Measurements from ENCODE around the gene UNC13C. TPM values are rescaled to one million over a fixed set of nuclear protein-coding genes. Genes with fewer than 3 reads are reported as not detected.

The UNC13C gene
- total RNA-seq, 1 donor from 2014 or later, result not detected

GRCh38 chr15:53979051-53979788, 979 bp downstream of the UNC13C start:
- Mint-ChIP-seq H3K4me3 (no peak overlapping the region), H3K9me3 (no peaks in the 10 kb centered on the region), H3K27ac (no peak overlapping the region), H3K4me1 (no peaks in the 10 kb centered on the region), H3K36me3 (ENCODE audit: low read depth) (no peaks in the 10 kb centered on the region), H3K27me3 (peaks cover 13% of the 10 kb centered on the region)
- ATAC-seq (ENCODE audit: low read depth) (no peak), DNase-seq (no peak)
- ChIA-PET POLR2A (no interaction called here), CTCF (no interaction called here)
- intact Hi-C loops (cut with micrococcal nuclease), result no loop called here
- no peak for TF ChIP-seq CTCF (IDR thresholded peaks at IDR 0.05)

DNA sequence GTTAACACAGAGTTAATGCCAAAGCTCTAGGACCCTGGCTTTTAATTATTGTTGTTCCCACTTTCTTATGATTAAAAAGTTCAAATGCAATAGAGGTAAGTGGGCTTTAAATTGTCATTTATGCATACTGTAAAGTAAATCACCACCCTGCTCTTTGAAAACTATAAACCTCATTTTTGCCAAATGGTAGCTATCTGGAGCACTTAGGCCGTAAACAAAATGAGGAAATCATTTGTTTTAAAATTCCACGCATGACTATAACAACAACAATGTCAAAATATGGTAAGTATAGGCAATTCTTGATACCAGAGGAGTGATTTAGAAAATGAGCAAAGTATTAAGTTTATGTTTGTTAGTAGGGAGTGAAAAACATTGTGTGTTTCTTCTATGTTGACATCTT, 1.8 kb downstream of the UNC13C start:
- POLR2A ChIA-PET, result no interaction called here
- Mint-ChIP-seq H3K4me1 (no peaks in the 10 kb centered on the region), H3K27ac (no peak overlapping the region), H3K36me3 (ENCODE audit: low read depth) (no peaks in the 10 kb centered on the region), H3K4me3 (no peak overlapping the region), H3K9me3 (no peaks in the 10 kb centered on the region), H3K27me3 (peaks cover 13% of the 10 kb centered on the region)
- DNase-seq (no peak), ATAC-seq (ENCODE audit: low read depth) (no peak)
- TF ChIP-seq CTCF (IDR thresholded peaks at IDR 0.05), result no peak
- CTCF ChIA-PET, result no interaction called here
- intact Hi-C loops (cut with micrococcal nuclease), result no loop called here

DNA sequence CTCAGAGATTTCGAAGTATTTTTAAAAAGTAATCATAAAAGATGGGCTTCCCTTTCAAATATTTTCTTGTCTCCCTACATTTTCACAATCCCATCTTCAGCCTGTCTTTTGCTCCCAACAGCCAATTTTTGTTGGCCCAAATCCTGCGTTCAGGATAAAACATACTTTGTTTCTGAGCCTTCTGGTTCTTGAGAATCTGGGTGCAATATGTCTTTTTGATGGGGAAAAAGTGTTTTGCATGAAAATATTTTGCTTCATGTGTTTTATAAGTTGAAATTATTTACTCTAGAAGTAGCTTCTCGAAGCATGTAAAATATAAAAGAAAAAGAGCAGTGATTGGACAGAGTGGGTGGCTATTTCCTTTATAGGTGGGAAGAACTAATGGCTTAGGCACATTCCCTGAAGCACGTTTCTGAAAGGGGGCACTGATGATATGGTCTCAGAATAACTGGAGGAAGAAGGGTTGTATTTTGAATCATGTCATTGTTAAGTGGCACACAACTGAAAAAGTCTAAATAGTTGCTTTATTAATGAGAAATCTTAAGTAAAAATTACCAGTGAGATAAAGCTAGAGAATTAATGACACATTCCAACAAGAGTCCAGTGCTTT, 3.9 kb downstream of the UNC13C start:
- ATAC-seq (ENCODE audit: low read depth) (no peak), DNase-seq (no peak)
- intact Hi-C loops (cut with micrococcal nuclease), result no loop called here
- H3K27ac Mint-ChIP-seq, result no peak overlapping the region
- POLR2A ChIA-PET, result no interaction called here
- H3K4me3 Mint-ChIP-seq, result no peak overlapping the region
- TF ChIP-seq CTCF (IDR thresholded peaks at IDR 0.05), result no peak
- peaks cover 13% of the 10 kb centered on the region for H3K27me3 Mint-ChIP-seq
- no peaks in the 10 kb centered on the region for H3K9me3 Mint-ChIP-seq
- CTCF ChIA-PET, result no interaction called here
- no peaks in the 10 kb centered on the region for H3K4me1 Mint-ChIP-seq
- H3K36me3 Mint-ChIP-seq (ENCODE audit: low read depth), result no peaks in the 10 kb centered on the region

DNA sequence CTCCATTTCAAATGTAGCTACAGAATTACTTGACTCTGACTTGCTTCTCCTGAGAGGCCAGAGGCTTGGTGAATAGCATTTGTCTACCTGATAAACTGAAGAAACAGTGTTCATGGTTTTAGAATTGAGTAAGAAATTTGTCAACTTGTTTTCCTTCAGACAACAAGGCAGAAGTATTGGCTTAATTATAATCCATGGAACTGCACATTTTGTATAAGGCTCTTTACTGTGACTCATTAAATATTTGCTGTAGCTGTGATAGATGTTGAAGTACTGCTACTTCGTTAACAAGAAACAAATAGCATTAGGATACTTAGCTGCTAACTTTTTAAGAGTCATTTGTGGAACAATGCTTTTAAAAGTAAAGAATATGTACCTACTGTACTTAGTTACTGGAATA, 4.6 kb downstream of the UNC13C start:
- Mint-ChIP-seq H3K4me1 (no peaks in the 10 kb centered on the region), H3K27me3 (peaks cover 11% of the 10 kb centered on the region), H3K9me3 (no peaks in the 10 kb centered on the region), H3K27ac (no peak overlapping the region), H3K36me3 (ENCODE audit: low read depth) (no peaks in the 10 kb centered on the region), H3K4me3 (no peak overlapping the region)
- ChIA-PET CTCF (no interaction called here), POLR2A (no interaction called here)
- TF ChIP-seq CTCF (IDR thresholded peaks at IDR 0.05), result no peak
- ATAC-seq (ENCODE audit: low read depth) (no peak), DNase-seq (no peak)
- intact Hi-C loops (cut with micrococcal nuclease), result no loop called here

DNA sequence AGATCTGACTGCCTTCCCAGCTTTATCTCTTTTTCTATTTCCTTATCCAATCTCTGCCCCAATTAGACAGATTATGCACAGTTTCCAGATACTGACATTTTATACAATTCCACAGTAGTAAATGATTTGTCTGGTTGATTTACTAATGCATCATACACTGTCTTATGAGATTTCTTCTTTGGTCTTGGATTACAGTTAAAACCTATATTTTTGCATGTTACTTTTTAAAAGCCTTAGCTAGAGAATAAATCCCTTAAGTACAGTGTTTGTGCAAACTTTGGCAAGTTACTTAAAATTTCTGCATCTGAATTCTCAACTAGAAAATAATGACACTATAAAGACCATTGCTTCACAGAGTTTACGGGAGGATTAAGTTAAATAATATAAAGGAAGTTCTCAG, 6.0 kb downstream of the UNC13C start:
- POLR2A ChIA-PET, result no interaction called here
- H3K4me1 Mint-ChIP-seq, result no peaks in the 10 kb centered on the region
- no peaks in the 10 kb centered on the region for H3K36me3 Mint-ChIP-seq (ENCODE audit: low read depth)
- no peaks in the 10 kb centered on the region for H3K27me3 Mint-ChIP-seq
- no peak for TF ChIP-seq CTCF (IDR thresholded peaks at IDR 0.05)
- CTCF ChIA-PET, result no interaction called here
- H3K4me3 Mint-ChIP-seq, result no peak overlapping the region
- intact Hi-C loops (cut with micrococcal nuclease), result no loop called here
- no peak for DNase-seq
- H3K9me3 Mint-ChIP-seq, result no peaks in the 10 kb centered on the region
- ATAC-seq (ENCODE audit: low read depth), result no peak
- no peak overlapping the region for H3K27ac Mint-ChIP-seq

All from activated B cell treated with CpG ODN at 0.5 μM for 24 hours (primary cell).